Stimulated activated naive B cell treated with anti-CD40 and anti-IgM and Interleukin-4, amounts not matched to agents 10 μg/mL and 1 μg/mL and 100 μg/mL, for 72 hours (primary cell): ENCODE data around the gene RALGAPA1.
"Not testable (repeated sequence)": the region's sequence is repeated elsewhere in the genome, so short reads cannot be mapped to it uniquely, and the experiment has no call there.

ENCODE experiments used
- ATAC-seq, 2 donors: fragments of 150-1000 bp; cut with Tn5 transposase; replicated peaks; 2 replicates each; pipeline ENCODE4 v1.10.0; 2021; ENCODE audit warnings: moderate library complexity in 1 of 2
- DNase-seq: peaks from one replicate; pipeline ENCODE4 v3.0.0; 2021
- H3K27ac Mint-ChIP-seq: one replicate; pipeline ENCODE4 v1.8.0; 2022; ENCODE audit warnings: mild to moderate bottlenecking, mixed read lengths
- H3K27me3 Mint-ChIP-seq, 2 donors: one replicate each; pipeline ENCODE4 v1.8.0; 2022; ENCODE audit warnings: mixed read lengths in 2 of 2
- H3K36me3 Mint-ChIP-seq, 2 donors: one replicate each; pipeline ENCODE4 v1.8.0; 2022; ENCODE audit warnings: mixed read lengths in 2 of 2, mild to moderate bottlenecking in 1 of 2
- H3K4me1 Mint-ChIP-seq, 2 donors: one replicate each; pipeline ENCODE4 v1.8.0; 2022; ENCODE audit warnings: mixed read lengths in 2 of 2, mild to moderate bottlenecking in 1 of 2
- H3K4me3 Mint-ChIP-seq, 2 donors: one replicate each; pipeline ENCODE4 v1.8.0; 2022; ENCODE audit warnings: mild to moderate bottlenecking in 2 of 2, mixed read lengths in 2 of 2, moderate library complexity in 1 of 2
- H3K9me3 Mint-ChIP-seq, 2 donors: one replicate each; pipeline ENCODE4 v1.8.0; 2022; ENCODE audit warnings: mixed read lengths in 2 of 2, mild to moderate bottlenecking in 1 of 2

Gene RALGAPA1

DNA sequence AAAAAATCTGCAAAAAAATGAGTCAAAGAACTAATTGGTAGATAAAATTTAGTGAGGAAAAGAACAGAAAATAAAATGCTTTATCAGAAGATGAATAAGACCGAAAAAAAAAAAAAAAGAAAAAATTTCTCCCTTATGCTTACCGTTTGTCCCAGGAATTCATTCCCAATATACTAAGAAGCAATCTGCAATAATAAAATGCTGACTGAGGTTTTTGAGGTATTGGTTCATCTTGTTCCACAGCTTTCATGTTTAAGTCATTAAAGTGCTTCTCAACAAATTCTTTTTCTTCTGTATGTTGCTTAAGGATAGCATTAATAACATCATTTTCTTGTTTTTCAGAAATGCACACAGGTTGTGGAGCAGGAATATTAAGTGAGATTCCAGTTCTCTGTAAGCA lies 182.1 kb downstream of the RALGAPA1 start:
- not testable (repeated sequence) for H3K27me3 Mint-ChIP-seq, H3K4me1 Mint-ChIP-seq, H3K4me3 Mint-ChIP-seq, H3K9me3 Mint-ChIP-seq, DNase-seq, ATAC-seq, H3K27ac Mint-ChIP-seq
- H3K36me3 Mint-ChIP-seq, result peaks cover 18 to 29% of the 10 kb centered on the region in 2 donors

DNA sequence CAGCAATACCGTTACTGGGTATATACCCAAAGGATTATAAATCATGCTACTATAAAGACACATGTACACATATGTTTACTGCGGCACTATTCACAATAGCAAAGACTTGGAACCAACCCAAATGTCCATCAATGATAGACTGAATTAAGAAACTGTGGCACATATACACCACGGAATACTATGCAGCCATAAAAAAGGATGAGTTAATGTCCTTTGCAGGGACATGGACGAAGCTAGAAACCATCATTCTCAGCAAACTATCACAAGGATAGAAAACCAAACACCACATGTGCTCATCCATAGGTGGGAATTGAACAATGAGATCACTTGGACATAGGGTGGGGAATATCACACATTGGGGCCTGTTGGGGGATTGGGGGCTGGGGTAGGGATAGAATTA lies 187.1 kb downstream of the RALGAPA1 start:
- H3K27ac Mint-ChIP-seq, H3K4me3 Mint-ChIP-seq, DNase-seq, H3K4me1 Mint-ChIP-seq, H3K27me3 Mint-ChIP-seq, ATAC-seq: not testable (repeated sequence)
- peaks cover 11 to 14% of the 10 kb centered on the region in 2 donors for H3K9me3 Mint-ChIP-seq
- peaks cover 46 to 52% of the 10 kb centered on the region in 2 donors for H3K36me3 Mint-ChIP-seq

- not testable (repeated sequence) for H3K27ac Mint-ChIP-seq, DNase-seq, ATAC-seq, H3K4me1 Mint-ChIP-seq, H3K27me3 Mint-ChIP-seq, H3K4me3 Mint-ChIP-seq
- H3K9me3 Mint-ChIP-seq, result peaks cover 11 to 14% of the 10 kb centered on the region in 2 donors
- peaks cover 54 to 62% of the 10 kb centered on the region in 2 donors for H3K36me3 Mint-ChIP-seq
Observed at GRCh38 chr14:35619998-35620397, 189.1 kb downstream of the RALGAPA1 start.

DNA sequence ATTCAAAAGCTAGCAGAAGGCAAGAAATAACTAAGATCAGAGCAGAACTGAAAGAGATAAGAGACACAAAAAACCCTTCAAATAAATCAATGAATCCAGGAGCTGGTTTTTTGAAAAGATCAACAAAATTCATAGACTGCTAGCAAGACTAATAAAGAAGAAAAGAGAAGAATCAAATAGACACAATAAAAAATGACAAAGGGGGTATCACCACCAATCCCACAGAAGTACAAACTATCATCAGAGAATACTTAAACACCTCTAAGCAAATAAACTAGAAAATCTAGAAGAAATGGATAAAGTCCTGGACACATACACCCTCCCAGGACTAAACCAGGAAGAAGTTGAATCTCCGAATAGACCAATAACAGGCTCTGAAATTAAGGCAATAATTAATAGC lies 189.6 kb downstream of the RALGAPA1 start:
- peaks cover 11 to 14% of the 10 kb centered on the region in 2 donors for H3K9me3 Mint-ChIP-seq
- not testable (repeated sequence) for H3K4me3 Mint-ChIP-seq, DNase-seq, ATAC-seq, H3K27me3 Mint-ChIP-seq, H3K27ac Mint-ChIP-seq, H3K4me1 Mint-ChIP-seq
- peaks cover 51 to 60% of the 10 kb centered on the region in 2 donors for H3K36me3 Mint-ChIP-seq

DNA sequence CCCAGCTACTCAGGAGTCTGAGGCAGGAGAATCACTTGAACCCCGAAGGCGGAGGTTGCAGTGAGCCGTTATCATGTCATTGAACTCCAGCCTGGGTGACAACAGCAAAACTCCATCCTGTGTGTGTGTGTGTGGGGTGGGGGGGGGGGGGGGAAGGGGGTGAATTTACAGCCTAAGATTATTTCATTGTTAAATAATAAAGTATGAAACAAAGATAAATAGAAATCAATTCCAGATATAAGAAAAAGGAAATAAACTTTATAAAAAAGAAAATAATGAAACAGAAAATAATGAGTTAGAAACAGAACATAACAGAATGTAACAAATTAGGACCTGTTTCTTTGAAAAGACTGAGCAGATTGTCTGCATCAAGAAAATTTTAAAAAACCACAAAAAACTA lies 191.6 kb downstream of the RALGAPA1 start:
- no peak overlapping the region for H3K4me3 Mint-ChIP-seq
- peaks cover 11 to 14% of the 10 kb centered on the region in 2 donors for H3K9me3 Mint-ChIP-seq
- DNase-seq (no peak), ATAC-seq (no peak)
- H3K36me3 Mint-ChIP-seq, result peaks cover 51 to 62% of the 10 kb centered on the region in 2 donors
- no peaks in the 10 kb centered on the region for H3K4me1 Mint-ChIP-seq
- no peaks in the 10 kb centered on the region for H3K27me3 Mint-ChIP-seq
- no peak overlapping the region for H3K27ac Mint-ChIP-seq

DNA sequence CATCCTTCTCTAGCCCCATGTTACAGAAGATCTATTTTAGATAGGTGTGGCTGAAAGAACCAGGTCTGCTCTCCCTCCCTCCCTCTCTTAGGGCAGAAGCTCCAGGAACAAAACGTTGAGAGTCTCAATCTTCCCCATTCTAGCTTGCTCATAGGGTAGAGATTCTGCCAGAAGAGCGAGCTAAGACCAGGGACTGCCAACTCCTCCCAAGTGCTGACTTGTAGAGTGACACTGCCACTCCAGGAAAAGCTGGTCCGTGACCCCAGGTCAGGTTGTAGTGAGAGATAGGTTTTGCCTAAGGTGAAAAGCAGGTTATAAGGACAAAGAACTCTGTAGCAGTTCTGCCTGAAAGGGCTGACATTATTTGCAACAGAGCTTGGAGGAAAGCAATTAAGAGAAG lies 201.7 kb downstream of the RALGAPA1 start:
- ATAC-seq, result no peak
- no peak overlapping the region for H3K4me3 Mint-ChIP-seq
- peaks cover 54 to 61% of the 10 kb centered on the region in 2 donors for H3K36me3 Mint-ChIP-seq
- peaks cover 0 to 7% of the 10 kb centered on the region in 2 donors for H3K9me3 Mint-ChIP-seq
- no peak overlapping the region for H3K27ac Mint-ChIP-seq
- H3K27me3 Mint-ChIP-seq, result no peaks in the 10 kb centered on the region
- DNase-seq, result no peak
- no peaks in the 10 kb centered on the region for H3K4me1 Mint-ChIP-seq

- Mint-ChIP-seq H3K27ac (no peak overlapping the region), H3K27me3 (no peaks in the 10 kb centered on the region)
Observed at GRCh38 chr14:35600253-35600652, 208.8 kb downstream of the RALGAPA1 start.

GRCh38 chr14:35594616-35595015 lies 214.5 kb downstream of the RALGAPA1 start:
- no peak overlapping the region for H3K27ac Mint-ChIP-seq
- no peaks in the 10 kb centered on the region for H3K4me1 Mint-ChIP-seq
- ATAC-seq (no peak), DNase-seq (no peak)
- peaks cover 65 to 68% of the 10 kb centered on the region in 2 donors for H3K36me3 Mint-ChIP-seq
- H3K4me3 Mint-ChIP-seq, result no peak overlapping the region
- H3K9me3 Mint-ChIP-seq, result peaks cover 14 to 18% of the 10 kb centered on the region in 2 donors
- H3K27me3 Mint-ChIP-seq, result no peaks in the 10 kb centered on the region

More at GRCh38 chr14:35600253-35600652, 208.8 kb downstream of the RALGAPA1 start:
- no peak for DNase-seq
- H3K4me1 Mint-ChIP-seq, result no peaks in the 10 kb centered on the region
- no peak for ATAC-seq
- peaks cover 0 to 9% of the 10 kb centered on the region in 2 donors for H3K9me3 Mint-ChIP-seq
- no peak overlapping the region for H3K4me3 Mint-ChIP-seq
- peaks cover 62 to 66% of the 10 kb centered on the region in 2 donors for H3K36me3 Mint-ChIP-seq

DNA sequence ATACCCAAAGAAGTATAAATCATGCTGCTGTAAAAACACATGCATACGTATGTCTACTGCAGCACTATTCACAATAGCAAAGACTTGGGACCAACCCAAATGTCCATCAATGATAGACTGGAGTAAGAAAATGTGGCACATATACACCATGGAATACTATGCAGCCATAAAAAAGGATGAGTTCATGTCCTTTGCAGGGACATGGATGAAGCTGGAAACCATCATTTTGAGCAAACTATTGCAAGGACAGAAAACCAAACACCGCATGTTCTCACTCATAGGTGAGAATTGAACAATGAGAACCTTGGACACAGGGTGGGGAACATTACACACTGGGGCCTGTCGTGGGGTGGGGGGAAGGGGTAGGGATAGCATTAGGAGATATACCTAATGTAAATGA lies 221.7 kb downstream of the RALGAPA1 start:
- Mint-ChIP-seq H3K36me3 (peaks cover 61 to 76% of the 10 kb centered on the region in 2 donors), H3K9me3 (peaks cover 12% of the 10 kb centered on the region in 2 donors)
- H3K4me3 Mint-ChIP-seq, ATAC-seq, H3K27me3 Mint-ChIP-seq, H3K27ac Mint-ChIP-seq, H3K4me1 Mint-ChIP-seq, DNase-seq: not testable (repeated sequence)

DNA sequence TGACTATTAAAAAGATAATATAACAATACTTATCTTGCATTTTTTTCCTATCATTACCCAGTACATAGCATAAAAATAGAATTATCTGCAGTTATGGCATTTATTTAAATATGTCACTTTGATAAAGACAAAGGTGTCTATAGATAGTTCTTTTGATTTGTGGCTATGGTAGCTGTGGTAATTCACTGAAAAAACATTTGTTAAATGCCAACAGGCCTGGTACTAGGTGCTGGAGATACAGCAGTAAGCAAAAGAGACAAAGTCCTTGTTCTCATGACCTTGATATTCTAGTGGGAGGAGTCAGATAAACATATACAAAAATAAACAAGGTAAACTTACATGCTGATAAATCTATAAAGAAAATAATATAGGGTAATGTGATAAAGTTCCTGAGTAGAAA lies 230.5 kb downstream of the RALGAPA1 start:
- Mint-ChIP-seq H3K27ac (no peak overlapping the region), H3K9me3 (peaks cover 0 to 4% of the 10 kb centered on the region in 2 donors), H3K4me1 (peaks cover 2 to 9% of the 10 kb centered on the region in 2 donors), H3K36me3 (peaks cover 16 to 21% of the 10 kb centered on the region in 2 donors), H3K27me3 (no peaks in the 10 kb centered on the region), H3K4me3 (no peak overlapping the region)
- ATAC-seq, result no peak
- DNase-seq, result no peak

DNA sequence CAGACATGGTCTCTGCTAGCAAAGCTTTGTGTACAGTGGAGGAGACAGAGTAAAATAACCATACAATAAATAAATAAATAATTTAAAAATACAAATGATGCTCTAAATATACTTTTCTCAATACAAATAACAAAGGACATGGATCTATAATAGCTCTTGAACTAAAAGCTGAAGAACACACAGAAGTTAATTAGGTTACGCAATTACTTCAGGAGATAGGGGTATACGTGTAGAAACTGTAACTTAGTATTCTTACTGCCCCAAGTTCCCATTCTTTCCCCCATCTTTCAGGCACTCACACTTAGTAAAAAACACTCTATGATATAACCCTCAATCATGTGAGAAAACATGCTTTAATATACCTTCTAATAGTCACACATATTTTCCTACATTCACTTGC lies 231.0 kb downstream of the RALGAPA1 start:
- peaks cover 0 to 2% of the 10 kb centered on the region in 2 donors for H3K9me3 Mint-ChIP-seq
- no peak overlapping the region for H3K27ac Mint-ChIP-seq
- H3K4me1 Mint-ChIP-seq, result peaks cover 2 to 4% of the 10 kb centered on the region in 2 donors
- no peaks in the 10 kb centered on the region for H3K27me3 Mint-ChIP-seq
- no peak for DNase-seq
- no peak overlapping the region for H3K4me3 Mint-ChIP-seq
- peaks cover 11 to 16% of the 10 kb centered on the region in 2 donors for H3K36me3 Mint-ChIP-seq
- ATAC-seq, result no peak

- peaks cover 0 to 2% of the 10 kb centered on the region in 2 donors for H3K4me1 Mint-ChIP-seq
Observed at GRCh38 chr14:35576856-35577255, 232.2 kb downstream of the RALGAPA1 start.

GRCh38 chr14:35576260-35576659 lies 232.8 kb downstream of the RALGAPA1 start:
- no peak overlapping the region for H3K27ac Mint-ChIP-seq
- DNase-seq (no peak), ATAC-seq (no peak)
- H3K9me3 Mint-ChIP-seq, result no peaks in the 10 kb centered on the region
- no peak overlapping the region for H3K4me3 Mint-ChIP-seq
- peaks cover 0 to 2% of the 10 kb centered on the region in 2 donors for H3K4me1 Mint-ChIP-seq
- peaks cover 11 to 14% of the 10 kb centered on the region in 2 donors for H3K36me3 Mint-ChIP-seq
- no peaks in the 10 kb centered on the region for H3K27me3 Mint-ChIP-seq

More at GRCh38 chr14:35576856-35577255, 232.2 kb downstream of the RALGAPA1 start:
- no peak overlapping the region for H3K4me3 Mint-ChIP-seq
- H3K9me3 Mint-ChIP-seq, result no peaks in the 10 kb centered on the region
- DNase-seq (no peak), ATAC-seq (no peak)
- H3K36me3 Mint-ChIP-seq, result peaks cover 11 to 15% of the 10 kb centered on the region in 2 donors
- no peak overlapping the region for H3K27ac Mint-ChIP-seq
- H3K27me3 Mint-ChIP-seq, result no peaks in the 10 kb centered on the region

GRCh38 chr14:35573911-35574310 lies 235.2 kb downstream of the RALGAPA1 start:
- H3K27ac Mint-ChIP-seq, result no peak overlapping the region
- no peaks in the 10 kb centered on the region for H3K4me1 Mint-ChIP-seq
- DNase-seq (no peak), ATAC-seq (no peak)
- no peaks in the 10 kb centered on the region for H3K27me3 Mint-ChIP-seq
- no peaks in the 10 kb centered on the region for H3K9me3 Mint-ChIP-seq
- peaks cover 8 to 15% of the 10 kb centered on the region in 2 donors for H3K36me3 Mint-ChIP-seq
- no peak overlapping the region for H3K4me3 Mint-ChIP-seq

GRCh38 chr14:35571598-35571997 lies 237.5 kb downstream of the RALGAPA1 start:
- Mint-ChIP-seq H3K4me3 (no peak overlapping the region), H3K9me3 (no peaks in the 10 kb centered on the region), H3K4me1 (no peaks in the 10 kb centered on the region), H3K27me3 (no peaks in the 10 kb centered on the region), H3K36me3 (peaks cover 11 to 15% of the 10 kb centered on the region in 2 donors), H3K27ac (no peak overlapping the region)
- DNase-seq (no peak), ATAC-seq (no peak)
